Liver (tissue), 9 donors: ENCODE measurements around the gene RPL38. TPM values are rescaled to one million over a fixed set of nuclear protein-coding genes. Genes with fewer than 3 reads are reported as not detected.

Experiments
- DNase-seq: peaks from one replicate; pipeline ENCODE4 v3.0.0-alpha.2; 2017; ENCODE audit warnings: low spot score
- H3K27ac ChIP-seq, 2 donors: one replicate each; pipeline ENCODE4 v1.7.0; 2013; ENCODE audit warnings: inconsistent platforms in 2 of 2, low read length in 2 of 2, control low read depth in 1 of 2, low read depth in 1 of 2, mild to moderate bottlenecking in 1 of 2
- H3K27me3 ChIP-seq, 4 donors: one replicate each; pipeline versions ENCODE4 v1.6.1 to v1.7.0; 2013; ENCODE audit warnings: low read length in 3 of 4, inconsistent platforms in 1 of 4, mild to moderate bottlenecking in 1 of 4, moderate library complexity in 1 of 4; ENCODE audit not compliant: control insufficient read depth in 4 of 4, insufficient read depth in 4 of 4
- H3K36me3 ChIP-seq, 4 donors: one replicate each; pipeline versions ENCODE4 v1.6.1 to v1.7.0; 2013; ENCODE audit warnings: low read length in 3 of 4, mild to moderate bottlenecking in 3 of 4, low read depth in 1 of 4, moderate library complexity in 1 of 4; ENCODE audit not compliant: control insufficient read depth in 4 of 4, insufficient read depth in 3 of 4
- H3K4me1 ChIP-seq, 4 donors: one replicate each; pipeline versions ENCODE4 v1.6.1 to v1.7.0; 2013; ENCODE audit warnings: low read length in 3 of 4, mild to moderate bottlenecking in 3 of 4, moderate library complexity in 1 of 4; ENCODE audit not compliant: control insufficient read depth in 4 of 4, insufficient read depth in 4 of 4
- H3K4me3 ChIP-seq, 3 donors: one replicate each; pipeline versions ENCODE4 v1.6.1 to v1.7.0; 2013; ENCODE audit warnings: low read length in 3 of 3, control low read depth in 1 of 3, low read depth in 1 of 3, mild to moderate bottlenecking in 1 of 3
- H3K9ac ChIP-seq, 2 donors: one replicate each; pipeline ENCODE4 v1.7.0; 2013; ENCODE audit warnings: low read length in 2 of 2, mild to moderate bottlenecking in 2 of 2, moderate library complexity in 2 of 2, control low read depth in 1 of 2, low read depth in 1 of 2
- H3K9me3 ChIP-seq, 4 donors: one replicate each; pipeline versions ENCODE4 v1.6.1 to v1.7.0; 2013; ENCODE audit warnings: low read length in 3 of 4; ENCODE audit not compliant: control insufficient read depth in 4 of 4
- ATF3 ChIP-seq: IDR thresholded peaks from 2 replicates; pipeline ENCODE4 v1.6.1; 2016; ENCODE audit warnings: antibody characterized with exemption
- EGR1 ChIP-seq, 2 donors: IDR thresholded peaks; 2 replicates each; pipeline ENCODE4 v1.6.1; 2016 to 2018; ENCODE audit warnings: antibody characterized with exemption in 2 of 2, low read depth in 2 of 2
- FOXA1 ChIP-seq: IDR thresholded peaks from 2 replicates; pipeline ENCODE4 v1.6.1; 2016; ENCODE audit warnings: antibody characterized with exemption
- GABPA ChIP-seq, 2 donors: IDR thresholded peaks in 1 of 2; conservative IDR thresholded peaks in 1 of 2; 2 replicates each; pipeline ENCODE4 v1.6.1; 2016; ENCODE audit warnings: antibody characterized with exemption in 2 of 2, mild to moderate bottlenecking in 1 of 2, moderate library complexity in 1 of 2
- HNF4A ChIP-seq, 2 donors: conservative IDR thresholded peaks; 2 replicates each; pipeline ENCODE4 v1.6.1; 2016; ENCODE audit warnings: antibody characterized with exemption in 2 of 2, mild to moderate bottlenecking in 2 of 2
- HNF4G ChIP-seq: IDR thresholded peaks from 2 replicates; pipeline ENCODE4 v1.6.1; 2016; ENCODE audit warnings: antibody characterized with exemption
- NR2F2 ChIP-seq: IDR thresholded peaks from 2 replicates; pipeline ENCODE4 v1.6.1; 2016; ENCODE audit warnings: antibody characterized with exemption
- RAD21 ChIP-seq, 2 donors: IDR thresholded peaks; 2 replicates each; pipeline ENCODE4 v1.6.1; 2016; ENCODE audit warnings: antibody characterized with exemption in 2 of 2, mild to moderate bottlenecking in 2 of 2
- RXRA ChIP-seq, 2 donors: IDR thresholded peaks; 2 replicates each; pipeline ENCODE4 v1.6.1; 2017 to 2018; ENCODE audit warnings: antibody characterized with exemption in 2 of 2, mild to moderate bottlenecking in 1 of 2
- SP1 ChIP-seq: IDR thresholded peaks from 2 replicates; pipeline ENCODE4 v1.6.1; 2018; ENCODE audit warnings: antibody characterized with exemption, mild to moderate bottlenecking
- TAF1 ChIP-seq: conservative IDR thresholded peaks from 2 replicates; pipeline ENCODE4 v1.6.1; 2016; ENCODE audit warnings: antibody characterized with exemption, mild to moderate bottlenecking
- YY1 ChIP-seq: IDR thresholded peaks from 2 replicates; pipeline ENCODE4 v1.6.1; 2016; ENCODE audit warnings: antibody characterized with exemption, mild to moderate bottlenecking
- ZBTB33 ChIP-seq: IDR thresholded peaks from 2 replicates; pipeline ENCODE4 v1.6.1; 2016; ENCODE audit warnings: antibody characterized with exemption
- WGBS: extraction: QIAGEN DNeasy Blood & Tissue Kit; methylation state at CpG from one replicate; pipeline ENCODE4 v1.1.7; 2013; 5-methylcytosine and 5-hydroxymethylcytosine counted together
- polyA plus RNA-seq, 2 donors: library from polyadenylated mRNA; stranded (reverse) in 1 of 2; unstranded in 1 of 2; fragments of 200-250 nt in 1 of 2; fragments of >200 nt in 1 of 2; fragmentation: Nextera tagmentation in 1 of 2; extraction: Ambion mirVana in 1 of 2; gene quantifications; one replicate each; pipeline versions ENCODE4 v1.2.1 to v1.2.3, GENCODE V29; 2013 to 2015
- total RNA-seq, 2 donors: library from RNA; depleted of rRNA; stranded (reverse); fragments of >200 nt; gene quantifications; one replicate each; pipeline ENCODE4 v1.2.3, GENCODE V29; 2014
- TF ChIP-seq, protein P1 (sequence below): IDR thresholded peaks from 2 replicates; pipeline ENCODE4 v1.6.1; 2016; ENCODE audit warnings: antibody characterized with exemption
- TF ChIP-seq, protein P2 (sequence below): fragments of 150-350 bp; IDR thresholded peaks from 2 replicates; pipeline ENCODE4 v1.5.1; 2017; ENCODE audit warnings: improper control_type of control experiment, low read depth, low read length; ENCODE audit not compliant: missing input control
- TF ChIP-seq, protein P3 (sequence below): IDR thresholded peaks from 2 replicates; pipeline ENCODE4 v1.6.1; 2016; ENCODE audit warnings: antibody characterized with exemption, mild to moderate bottlenecking
- donor health status: healthy.
- donor health status: healthy.
- donor health status: healthy.
- donor health status: healthy.
- donor health status: healthy.

Gene RPL38
- total and polyA plus RNA-seq, 4 donors, result 67.7 to 1,367 (median 455) TPM

- 81% methylated on average over 3 of the region's 3 CpGs for WGBS
- no peak overlapping the region for H3K27ac ChIP-seq
- H3K9ac ChIP-seq, result no peak overlapping the region
- no peaks in the 10 kb centered on the region for H3K27me3 ChIP-seq
- no peak overlapping the region for H3K4me3 ChIP-seq
- H3K36me3 ChIP-seq, result no peaks in the 10 kb centered on the region
- TF ChIP-seq RAD21 (IDR thresholded peaks at IDR 0.05) (no peak), ZBTB33 (no peak), YY1 (no peak), SP1 (no peak), HNF4G (no peak), HNF4A (conservative IDR thresholded peaks at IDR 0.05) (no peak), NR2F2 (no peak)
- TF ChIP-seq, protein P1, sequence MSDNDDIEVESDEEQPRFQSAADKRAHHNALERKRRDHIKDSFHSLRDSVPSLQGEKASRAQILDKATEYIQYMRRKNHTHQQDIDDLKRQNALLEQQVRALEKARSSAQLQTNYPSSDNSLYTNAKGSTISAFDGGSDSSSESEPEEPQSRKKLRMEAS, result no peak
- H3K4me1 ChIP-seq, result no peaks in the 10 kb centered on the region
- no peaks in the 10 kb centered on the region for H3K9me3 ChIP-seq
- no peak for DNase-seq
Observed at GRCh38 chr17:74219576-74220133, 16.2 kb downstream of the RPL38 start.

DNA sequence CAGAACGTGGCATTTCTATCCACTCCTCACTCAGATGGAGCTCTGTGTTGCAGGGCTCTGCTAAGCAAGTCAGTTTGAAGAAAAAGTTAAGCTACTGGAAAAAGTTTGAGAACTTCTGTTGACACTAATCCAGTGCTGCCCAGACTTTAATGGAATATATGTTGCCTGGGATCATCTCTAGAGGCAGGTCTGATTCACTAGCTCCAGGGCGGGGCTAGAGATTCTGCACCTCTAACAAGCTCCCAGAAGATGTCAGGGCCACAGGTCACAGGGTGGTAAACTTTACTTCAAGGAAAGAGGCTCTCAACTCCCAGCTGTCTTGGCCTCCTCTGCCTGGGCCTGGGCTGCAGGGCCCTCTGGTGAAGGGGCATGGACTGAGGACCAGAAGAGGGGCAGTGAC, 16.7 kb downstream of the RPL38 start:
- 92% methylated on average over 2 of the region's 2 CpGs for WGBS
- DNase-seq, result no peak
- no peak overlapping the region for H3K9ac ChIP-seq
- no peaks in the 10 kb centered on the region for H3K4me1 ChIP-seq
- no peaks in the 10 kb centered on the region for H3K36me3 ChIP-seq
- H3K27ac ChIP-seq, result no peak overlapping the region
- no peaks in the 10 kb centered on the region for H3K27me3 ChIP-seq
- no peaks in the 10 kb centered on the region for H3K9me3 ChIP-seq
- no peak overlapping the region for H3K4me3 ChIP-seq
- TF ChIP-seq GABPA (IDR thresholded peaks at IDR 0.05 in 1 of 2, conservative IDR thresholded peaks at IDR 0.05 in 1 of 2) (no peak), ATF3 (no peak), HNF4A (conservative IDR thresholded peaks at IDR 0.05) (no peak), EGR1 (IDR thresholded peaks at IDR 0.05; ENCODE audit: low read depth in 2 of 2) (no peak), YY1 (no peak), FOXA1 (no peak), TAF1 (no peak), NR2F2 (no peak), RXRA (IDR thresholded peaks at IDR 0.05) (no peak), HNF4G (no peak)
- TF ChIP-seq, protein P1, result no peak
- TF ChIP-seq, protein P2, sequence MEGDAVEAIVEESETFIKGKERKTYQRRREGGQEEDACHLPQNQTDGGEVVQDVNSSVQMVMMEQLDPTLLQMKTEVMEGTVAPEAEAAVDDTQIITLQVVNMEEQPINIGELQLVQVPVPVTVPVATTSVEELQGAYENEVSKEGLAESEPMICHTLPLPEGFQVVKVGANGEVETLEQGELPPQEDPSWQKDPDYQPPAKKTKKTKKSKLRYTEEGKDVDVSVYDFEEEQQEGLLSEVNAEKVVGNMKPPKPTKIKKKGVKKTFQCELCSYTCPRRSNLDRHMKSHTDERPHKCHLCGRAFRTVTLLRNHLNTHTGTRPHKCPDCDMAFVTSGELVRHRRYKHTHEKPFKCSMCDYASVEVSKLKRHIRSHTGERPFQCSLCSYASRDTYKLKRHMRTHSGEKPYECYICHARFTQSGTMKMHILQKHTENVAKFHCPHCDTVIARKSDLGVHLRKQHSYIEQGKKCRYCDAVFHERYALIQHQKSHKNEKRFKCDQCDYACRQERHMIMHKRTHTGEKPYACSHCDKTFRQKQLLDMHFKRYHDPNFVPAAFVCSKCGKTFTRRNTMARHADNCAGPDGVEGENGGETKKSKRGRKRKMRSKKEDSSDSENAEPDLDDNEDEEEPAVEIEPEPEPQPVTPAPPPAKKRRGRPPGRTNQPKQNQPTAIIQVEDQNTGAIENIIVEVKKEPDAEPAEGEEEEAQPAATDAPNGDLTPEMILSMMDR, result no peak
- TF ChIP-seq, protein P3, sequence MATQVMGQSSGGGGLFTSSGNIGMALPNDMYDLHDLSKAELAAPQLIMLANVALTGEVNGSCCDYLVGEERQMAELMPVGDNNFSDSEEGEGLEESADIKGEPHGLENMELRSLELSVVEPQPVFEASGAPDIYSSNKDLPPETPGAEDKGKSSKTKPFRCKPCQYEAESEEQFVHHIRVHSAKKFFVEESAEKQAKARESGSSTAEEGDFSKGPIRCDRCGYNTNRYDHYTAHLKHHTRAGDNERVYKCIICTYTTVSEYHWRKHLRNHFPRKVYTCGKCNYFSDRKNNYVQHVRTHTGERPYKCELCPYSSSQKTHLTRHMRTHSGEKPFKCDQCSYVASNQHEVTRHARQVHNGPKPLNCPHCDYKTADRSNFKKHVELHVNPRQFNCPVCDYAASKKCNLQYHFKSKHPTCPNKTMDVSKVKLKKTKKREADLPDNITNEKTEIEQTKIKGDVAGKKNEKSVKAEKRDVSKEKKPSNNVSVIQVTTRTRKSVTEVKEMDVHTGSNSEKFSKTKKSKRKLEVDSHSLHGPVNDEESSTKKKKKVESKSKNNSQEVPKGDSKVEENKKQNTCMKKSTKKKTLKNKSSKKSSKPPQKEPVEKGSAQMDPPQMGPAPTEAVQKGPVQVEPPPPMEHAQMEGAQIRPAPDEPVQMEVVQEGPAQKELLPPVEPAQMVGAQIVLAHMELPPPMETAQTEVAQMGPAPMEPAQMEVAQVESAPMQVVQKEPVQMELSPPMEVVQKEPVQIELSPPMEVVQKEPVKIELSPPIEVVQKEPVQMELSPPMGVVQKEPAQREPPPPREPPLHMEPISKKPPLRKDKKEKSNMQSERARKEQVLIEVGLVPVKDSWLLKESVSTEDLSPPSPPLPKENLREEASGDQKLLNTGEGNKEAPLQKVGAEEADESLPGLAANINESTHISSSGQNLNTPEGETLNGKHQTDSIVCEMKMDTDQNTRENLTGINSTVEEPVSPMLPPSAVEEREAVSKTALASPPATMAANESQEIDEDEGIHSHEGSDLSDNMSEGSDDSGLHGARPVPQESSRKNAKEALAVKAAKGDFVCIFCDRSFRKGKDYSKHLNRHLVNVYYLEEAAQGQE, result no peak
